H1 (cell line): ENCODE measurements around the gene ACO1. TPM values are rescaled to one million over a fixed set of nuclear protein-coding genes. Genes with fewer than 3 reads are reported as not detected.

Experiments
- CTCF ChIA-PET: fragments of 300-600 bp; sonication (Branson Sonifier 250); formaldehyde crosslinking; loops from one replicate; lab custom pipeline; 2021; ENCODE audit not compliant: partially characterized antibody; lab: Charles Lee
- POLR2A ChIA-PET: fragments of 300-600 bp; sonication (Branson Sonifier 250); formaldehyde crosslinking; loops from one replicate; lab custom pipeline; 2021; ENCODE audit warnings: inconsistent platforms; ENCODE audit not compliant: partially characterized antibody; lab: Charles Lee
- DNase-seq, 2 experiments: peaks; one replicate each; pipeline versions ENCODE4 v3.0.0 to v3.0.0-alpha.2; 2010 to 2022; ENCODE audit warnings: low spot score in 2 of 2, low read depth in 1 of 2, mixed read lengths in 1 of 2
- FAIRE-seq: peaks from 2 replicates; lab custom pipeline; 2011; peaks lifted over from hg19 to GRCh38; lab: Jason Lieb, UNC
- H2AFZ ChIP-seq: 2 replicates; pipeline ENCODE4 v1.8.1; 2012; ENCODE audit warnings: low read length, inconsistent platforms
- H2AK5ac ChIP-seq: 2 replicates; pipeline ENCODE4 v1.6.1; 2013; ENCODE audit warnings: low read depth, low read length
- H2BK120ac ChIP-seq: replicated peaks from 2 replicates; pipeline ENCODE3; 2013; ENCODE audit warnings: low read depth, low read length, inconsistent platforms
- H2BK12ac ChIP-seq: 2 replicates; pipeline ENCODE4 v1.6.1; 2013; ENCODE audit warnings: low read depth, low read length
- H2BK15ac ChIP-seq: 2 replicates; pipeline ENCODE4 v1.6.1; 2013; ENCODE audit warnings: low read length
- H2BK20ac ChIP-seq: 2 replicates; pipeline ENCODE4 v1.6.1; 2013; ENCODE audit warnings: low read length
- H2BK5ac ChIP-seq: 2 replicates; pipeline ENCODE4 v1.6.1; 2013; ENCODE audit warnings: low read depth, low read length
- H3K14ac ChIP-seq: 2 replicates; pipeline ENCODE4 v1.6.1; 2013; ENCODE audit warnings: inconsistent platforms; ENCODE audit not compliant: insufficient read length
- H3K18ac ChIP-seq: 2 replicates; pipeline ENCODE4 v1.6.1; 2013; ENCODE audit warnings: low read length; ENCODE audit errors: extremely low read depth
- H3K23ac ChIP-seq: 2 replicates; pipeline ENCODE4 v1.6.1; 2013; ENCODE audit warnings: inconsistent platforms; ENCODE audit not compliant: insufficient read length
- H3K23me2 ChIP-seq: 2 replicates; pipeline ENCODE4 v1.6.1; 2013; ENCODE audit warnings: low read depth, low read length
- H3K27ac ChIP-seq: 2 replicates; pipeline ENCODE4 v1.6.1; 2011; ENCODE audit warnings: low read depth, low read length, inconsistent platforms
- H3K27me3 ChIP-seq, 4 experiments: replicated peaks in 1 of 4; 1 replicate in 1 of 4; 2 replicates in 3 of 4; pipeline versions ENCODE4 v1.6.1 to v1.8.1; 2011 to 2013; ENCODE audit warnings: low read length in 3 of 4, mild to moderate bottlenecking in 3 of 4, inconsistent platforms in 2 of 4, mixed read lengths in 2 of 4, moderate library complexity in 1 of 4; ENCODE audit not compliant: control insufficient read depth in 3 of 4, insufficient read depth in 3 of 4; ENCODE audit errors: extremely low read depth in 1 of 4
- H3K36me3 ChIP-seq, 4 experiments: 2 replicates each; pipeline versions ENCODE4 v1.6.1 to v1.8.1; 2011 to 2013; ENCODE audit warnings: mild to moderate bottlenecking in 4 of 4, low read length in 3 of 4, moderate library complexity in 2 of 4, control low read depth in 1 of 4, inconsistent platforms in 1 of 4; ENCODE audit not compliant: insufficient read depth in 4 of 4, control insufficient read depth in 2 of 4
- H3K4ac ChIP-seq: replicated peaks from 2 replicates; pipeline ENCODE3; 2013; ENCODE audit warnings: low read length, low read depth, mixed read lengths, inconsistent platforms; ENCODE audit not compliant: insufficient read length
- H3K4me1 ChIP-seq, 4 experiments: replicated peaks in 1 of 4; 1 replicate in 1 of 4; 2 replicates in 3 of 4; pipeline versions ENCODE4 v1.6.1 to v1.8.1; 2011 to 2013; ENCODE audit warnings: low read length in 3 of 4, inconsistent platforms in 2 of 4, mixed read lengths in 1 of 4; ENCODE audit not compliant: insufficient read depth in 4 of 4, control insufficient read depth in 3 of 4
- H3K4me2 ChIP-seq, 2 experiments: 2 replicates each; pipeline versions ENCODE4 v1.6.1 to v1.8.1; 2011 to 2013; ENCODE audit warnings: low read depth in 2 of 2, low read length in 2 of 2, control low read depth in 1 of 2, inconsistent platforms in 1 of 2, mild to moderate bottlenecking in 1 of 2; ENCODE audit not compliant: insufficient read depth in 1 of 2
- H3K4me3 ChIP-seq, 4 experiments: fragments of 200-600, 300-600 bp in 1 of 4; sonication (generic), shearing (Covaris generic), sonication (Bioruptor Twin) in 1 of 4; 2 replicates each; pipeline versions ENCODE4 v1.5.1 to v1.8.1; 2011 to 2016; ENCODE audit warnings: low read length in 4 of 4, low read depth in 3 of 4, control low read depth in 2 of 4, inconsistent platforms in 2 of 4, mild to moderate bottlenecking in 2 of 4, mixed read lengths in 1 of 4, moderate library complexity in 1 of 4; ENCODE audit not compliant: insufficient read depth in 2 of 4; ENCODE audit errors: extremely low read depth in 1 of 4
- H3K56ac ChIP-seq: replicated peaks from 2 replicates; pipeline ENCODE3; 2013; ENCODE audit warnings: low read depth, mild to moderate bottlenecking, mixed read lengths, low read length, inconsistent platforms; ENCODE audit not compliant: insufficient read length
- H3K79me1 ChIP-seq: 2 replicates; pipeline ENCODE4 v1.6.1; 2013; ENCODE audit warnings: low read depth, low read length, control low read depth
- H3K79me2 ChIP-seq, 2 experiments: 2 replicates each; pipeline versions ENCODE4 v1.6.1 to v1.8.1; 2012 to 2013; ENCODE audit warnings: low read length in 2 of 2, mild to moderate bottlenecking in 2 of 2, inconsistent platforms in 1 of 2; ENCODE audit not compliant: insufficient read depth in 2 of 2, control insufficient read depth in 1 of 2
- H3K9ac ChIP-seq, 4 experiments: replicated peaks in 1 of 4; 1 replicate in 1 of 4; 2 replicates in 3 of 4; pipeline versions ENCODE4 v1.6.1 to v1.8.1; 2011 to 2013; ENCODE audit warnings: low read depth in 3 of 4, low read length in 3 of 4, control low read depth in 2 of 4, mild to moderate bottlenecking in 2 of 4, moderate library complexity in 2 of 4, inconsistent platforms in 1 of 4; ENCODE audit errors: extremely low read depth in 1 of 4
- H3K9me3 ChIP-seq, 2 experiments: 2 replicates each; pipeline versions ENCODE4 v1.6.1 to v1.8.1; 2012 to 2013; ENCODE audit warnings: mild to moderate bottlenecking in 2 of 2, moderate library complexity in 2 of 2, control low read depth in 1 of 2, inconsistent platforms in 1 of 2, low read depth in 1 of 2, low read length in 1 of 2, mixed read lengths in 1 of 2; ENCODE audit not compliant: insufficient read depth in 2 of 2
- H4K20me1 ChIP-seq, 2 experiments: replicated peaks in 1 of 2; 2 replicates each; pipeline versions ENCODE3 to v1.8.1; 2011 to 2013; ENCODE audit warnings: inconsistent platforms in 2 of 2, low read length in 2 of 2, mild to moderate bottlenecking in 1 of 2; ENCODE audit not compliant: insufficient read depth in 2 of 2, control insufficient read depth in 1 of 2
- H4K5ac ChIP-seq: 2 replicates; pipeline ENCODE4 v1.6.1; 2013; ENCODE audit warnings: low read length, low read depth, mixed read lengths, inconsistent platforms; ENCODE audit not compliant: insufficient read length
- H4K8ac ChIP-seq: 2 replicates; pipeline ENCODE4 v1.8.0; 2013; ENCODE audit warnings: mild to moderate bottlenecking, moderate library complexity, low read length, inconsistent platforms; ENCODE audit not compliant: insufficient read depth; ENCODE audit errors: extremely low read depth
- H4K91ac ChIP-seq: replicated peaks from 2 replicates; pipeline ENCODE3; 2013; ENCODE audit warnings: low read length, mixed read lengths, inconsistent platforms; ENCODE audit not compliant: insufficient read length
- CBX8 ChIP-seq: fragments of 300-800, 300-1000 bp; sonication (generic); IDR thresholded peaks from 2 replicates; pipeline ENCODE4 v1.7.1; 2016; ENCODE audit warnings: low read depth, low read length, borderline replicate concordance
- CHD1 ChIP-seq: IDR thresholded peaks from 2 replicates; pipeline ENCODE4 v1.6.1; 2012; ENCODE audit warnings: low read depth, low read length, improper control_type of control experiment
- JUN ChIP-seq: IDR thresholded peaks from 2 replicates; pipeline ENCODE4 v1.6.1; 2011; ENCODE audit warnings: low read depth, mild to moderate bottlenecking, improper control_type of control experiment, low read length
- KDM4A ChIP-seq: IDR thresholded peaks from one replicate; pipeline ENCODE4 v1.7.1; 2012; ENCODE audit warnings: low read depth, mild to moderate bottlenecking, moderate library complexity, low read length, inconsistent platforms; ENCODE audit not compliant: severe bottlenecking
- SIX5 ChIP-seq: IDR thresholded peaks from 2 replicates; pipeline ENCODE4 v1.6.1; 2011; ENCODE audit warnings: mild to moderate bottlenecking, low read depth, low read length
- TAF7 ChIP-seq: optimal IDR thresholded peaks from 2 replicates; pipeline ENCODE3; 2011; ENCODE audit warnings: low read depth, mild to moderate bottlenecking, inconsistent platforms, low read length, moderate library complexity, borderline replicate concordance
- ZNF274 ChIP-seq: IDR thresholded peaks from 2 replicates; pipeline ENCODE4 v1.7.0; 2012; ENCODE audit warnings: low read length, borderline replicate concordance; ENCODE audit errors: extremely low read depth
- WGBS, 2 experiments: shearing (Covaris generic) in 1 of 2; methylation state at CpG; one replicate each; pipeline versions ENCODE4 v1.1.6 to v1.1.7; 2013 to 2015; ENCODE audit warnings: low lambda C conversion rate in 2 of 2, mixed read lengths in 2 of 2, inconsistent platforms in 1 of 2, low coverage in 1 of 2, missing lambda C conversion rate in 1 of 2; ENCODE audit not compliant: insufficient replicate concordance in 2 of 2, insufficient coverage in 1 of 2, insufficient read length in 1 of 2; ENCODE audit errors: extremely low coverage in 1 of 2, missing lambda C conversion rate in 1 of 2; 5-methylcytosine and 5-hydroxymethylcytosine counted together
- polyA plus RNA-seq, 7 experiments: library from polyadenylated mRNA; depleted of rRNA in 3 of 7; stranded (reverse) in 5 of 7; unstranded in 2 of 7; fragments of >200 nt in 5 of 7; fragments of 200-250 nt in 2 of 7; gene quantifications; 1 replicate in 5 of 7; 2 replicates in 1 of 7; 4 replicates in 1 of 7; pipeline versions ENCODE4 v1.2.1 to v1.2.3, GENCODE V29; 2011 to 2013; ENCODE audit warnings: missing spikeins in 2 of 7, mixed read lengths in 2 of 7
- total RNA-seq: library from RNA; stranded (reverse); fragmentation: NEBNext Ultra II Directional; extraction: Animal tissue kit (Norgen Biotek cat#: 25700); gene quantifications from 2 replicates; pipeline ENCODE4 v1.2.1, GENCODE V29; 2021
- TF ChIP-seq, protein P1 (sequence below): IDR thresholded peaks from 2 replicates; pipeline ENCODE4 v1.6.1; 2012; ENCODE audit warnings: inconsistent platforms
- TF ChIP-seq, protein P2 (sequence below), 3 experiments: IDR thresholded peaks; 1 replicate in 2 of 3; 2 replicates in 1 of 3; pipeline versions ENCODE4 v1.5.1 to v1.6.1; 2011; ENCODE audit warnings: low read length in 3 of 3, mild to moderate bottlenecking in 3 of 3, inconsistent platforms in 2 of 3, low read depth in 1 of 3, moderate library complexity in 1 of 3; ENCODE audit not compliant: insufficient read depth in 1 of 3; ENCODE audit errors: control extremely low read depth in 1 of 3

The ACO1 gene
- total and polyA plus RNA-seq, 2 of the 8 experiments (the other 6 are each of a cell fraction or from before 2014, with no cell fraction given), result 39.3 to 49.8 TPM

GRCh38 chr9:32395510-32396216 is 11.2 kb downstream of the ACO1 start:
- no peak overlapping the region for H2BK120ac ChIP-seq
- no peak overlapping the region for H2AFZ ChIP-seq
- no peak overlapping the region for H3K9ac ChIP-seq
- no peak overlapping the region for H2BK20ac ChIP-seq
- H2BK5ac ChIP-seq, result no peak overlapping the region
- H4K8ac ChIP-seq, result no peak overlapping the region
- peaks cover 0 to 7% (median 3%) of the 10 kb centered on the region in 4 experiments; a peak in 4 of 7 replicates for H3K4me1 ChIP-seq
- H3K14ac ChIP-seq, result no peak overlapping the region
- CTCF ChIA-PET, result interaction anchor here (0.6 to 9.0 kb wide), 10 partner anchors 11 to 186 kb away, joined by 3 to 76 read pairs (median 5); partner anchors contain the start of genes ACO1 and RIGI
- no peak overlapping the region for H2BK15ac ChIP-seq
- H3K18ac ChIP-seq, result no peak overlapping the region
- WGBS, 2 experiments, result 86% methylated on average over 7 of the region's 7 CpGs; no CpG with 5 or more reads in 1 of the 2 experiments
- no peak overlapping the region for H2AK5ac ChIP-seq
- no peaks in the 10 kb centered on the region for H3K36me3 ChIP-seq
- FAIRE-seq (no peak), DNase-seq (no peak)
- peaks cover 0 to 23% of the 10 kb centered on the region in 2 experiments; a peak in 2 of 4 replicates for H3K79me2 ChIP-seq
- H4K5ac ChIP-seq, result no peak overlapping the region
- no peak overlapping the region for H4K91ac ChIP-seq
- H3K56ac ChIP-seq, result no peak overlapping the region
- no peaks in the 10 kb centered on the region for H3K27me3 ChIP-seq
- H3K4me2 ChIP-seq, result no peak overlapping the region
- H3K27ac ChIP-seq, result no peak overlapping the region
- no peaks in the 10 kb centered on the region for H4K20me1 ChIP-seq
- H3K23me2 ChIP-seq, result no peaks in the 10 kb centered on the region
- H2BK12ac ChIP-seq, result no peak overlapping the region
- H3K9me3 ChIP-seq, result no peaks in the 10 kb centered on the region
- H3K23ac ChIP-seq, result no peak overlapping the region
- H3K79me1 ChIP-seq, result peaks cover 3% of the 10 kb centered on the region; the same call in 1 of the 2 replicates
- POLR2A ChIA-PET, result interaction anchor here (1.4 kb wide), 1 partner anchor 179 kb away, joined by 3 read pairs; no protein-coding TSS in a partner anchor
- H3K4ac ChIP-seq, result no peak overlapping the region
- no peak overlapping the region for H3K4me3 ChIP-seq
- TF ChIP-seq ZNF274 (no peak), KDM4A (no peak), JUN (no peak), TAF7 (no peak), CHD1 (no peak), CBX8 (no peak), SIX5 (no peak)
- TF ChIP-seq, protein P1, sequence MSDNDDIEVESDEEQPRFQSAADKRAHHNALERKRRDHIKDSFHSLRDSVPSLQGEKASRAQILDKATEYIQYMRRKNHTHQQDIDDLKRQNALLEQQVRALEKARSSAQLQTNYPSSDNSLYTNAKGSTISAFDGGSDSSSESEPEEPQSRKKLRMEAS, result no peak
- TF ChIP-seq, protein P2, sequence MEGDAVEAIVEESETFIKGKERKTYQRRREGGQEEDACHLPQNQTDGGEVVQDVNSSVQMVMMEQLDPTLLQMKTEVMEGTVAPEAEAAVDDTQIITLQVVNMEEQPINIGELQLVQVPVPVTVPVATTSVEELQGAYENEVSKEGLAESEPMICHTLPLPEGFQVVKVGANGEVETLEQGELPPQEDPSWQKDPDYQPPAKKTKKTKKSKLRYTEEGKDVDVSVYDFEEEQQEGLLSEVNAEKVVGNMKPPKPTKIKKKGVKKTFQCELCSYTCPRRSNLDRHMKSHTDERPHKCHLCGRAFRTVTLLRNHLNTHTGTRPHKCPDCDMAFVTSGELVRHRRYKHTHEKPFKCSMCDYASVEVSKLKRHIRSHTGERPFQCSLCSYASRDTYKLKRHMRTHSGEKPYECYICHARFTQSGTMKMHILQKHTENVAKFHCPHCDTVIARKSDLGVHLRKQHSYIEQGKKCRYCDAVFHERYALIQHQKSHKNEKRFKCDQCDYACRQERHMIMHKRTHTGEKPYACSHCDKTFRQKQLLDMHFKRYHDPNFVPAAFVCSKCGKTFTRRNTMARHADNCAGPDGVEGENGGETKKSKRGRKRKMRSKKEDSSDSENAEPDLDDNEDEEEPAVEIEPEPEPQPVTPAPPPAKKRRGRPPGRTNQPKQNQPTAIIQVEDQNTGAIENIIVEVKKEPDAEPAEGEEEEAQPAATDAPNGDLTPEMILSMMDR (IDR thresholded peaks at IDR 0.05; ENCODE audit: control extremely low read depth in 1 of 3, insufficient read depth in 1 of 3, low read depth in 1 of 3, low read length in 3 of 3), result peak in 2 of 3 experiments; percentile 22 to 46; a peak in 2 of 4 replicates
